ENCODE results near the gene PLEKHG3. TPM values are rescaled to one million over a fixed set of nuclear protein-coding genes. Genes with fewer than 3 reads are reported as not detected.

PLEKHG3 gene
- polyA plus RNA-seq, 3 donors, result 89.0 to 107 (median 95.4) TPM

DNA sequence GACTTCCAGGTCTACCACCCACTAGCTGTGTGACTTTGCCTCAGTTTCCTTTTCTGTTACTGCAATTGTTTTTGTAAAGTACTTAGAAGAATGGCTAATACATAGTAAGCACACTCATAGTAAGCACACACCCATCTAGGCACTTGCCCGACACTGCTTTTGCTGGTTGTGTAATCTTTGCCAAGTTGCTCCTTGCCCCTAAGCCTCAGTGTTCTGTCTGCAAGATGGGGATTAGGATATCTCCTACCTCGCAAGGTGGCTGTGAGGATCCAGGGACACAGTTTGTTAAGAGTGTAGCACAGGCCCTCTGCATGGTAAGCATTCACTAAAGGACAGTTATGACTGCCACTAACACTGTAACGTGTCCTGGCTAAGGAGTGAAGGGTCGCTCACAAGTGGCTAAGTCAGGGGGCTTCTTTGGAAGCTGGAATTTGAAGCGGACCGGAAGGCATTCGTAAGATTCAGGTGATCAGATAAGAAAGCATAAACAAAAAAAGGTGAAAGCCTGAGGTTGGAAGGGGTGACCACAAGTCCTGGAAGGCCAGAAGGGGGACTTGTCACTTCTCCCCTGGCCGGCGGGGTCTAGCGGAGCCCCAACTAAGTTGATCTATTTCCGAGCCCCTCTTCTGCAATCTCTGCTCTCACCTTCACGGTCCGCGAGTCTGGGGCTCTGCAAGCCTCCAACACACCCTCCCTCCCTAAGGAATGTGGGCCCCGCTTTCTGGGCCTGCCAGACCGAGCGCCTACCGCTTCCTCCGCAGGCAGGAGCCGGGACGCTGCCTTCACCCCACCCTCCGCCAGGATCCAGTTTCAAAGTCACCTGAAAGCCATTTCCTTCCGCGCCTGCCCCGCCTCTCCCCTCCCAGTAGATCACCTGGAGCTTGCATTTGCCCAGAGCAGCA lies 1.5 kb upstream of the PLEKHG3 start:
- peak in 1 of 11 donors; percentile 59 for DNase-seq (ENCODE audit: extremely low read depth in 1 of 11, low read depth in 9 of 11, low spot score in 4 of 11)

DNA sequence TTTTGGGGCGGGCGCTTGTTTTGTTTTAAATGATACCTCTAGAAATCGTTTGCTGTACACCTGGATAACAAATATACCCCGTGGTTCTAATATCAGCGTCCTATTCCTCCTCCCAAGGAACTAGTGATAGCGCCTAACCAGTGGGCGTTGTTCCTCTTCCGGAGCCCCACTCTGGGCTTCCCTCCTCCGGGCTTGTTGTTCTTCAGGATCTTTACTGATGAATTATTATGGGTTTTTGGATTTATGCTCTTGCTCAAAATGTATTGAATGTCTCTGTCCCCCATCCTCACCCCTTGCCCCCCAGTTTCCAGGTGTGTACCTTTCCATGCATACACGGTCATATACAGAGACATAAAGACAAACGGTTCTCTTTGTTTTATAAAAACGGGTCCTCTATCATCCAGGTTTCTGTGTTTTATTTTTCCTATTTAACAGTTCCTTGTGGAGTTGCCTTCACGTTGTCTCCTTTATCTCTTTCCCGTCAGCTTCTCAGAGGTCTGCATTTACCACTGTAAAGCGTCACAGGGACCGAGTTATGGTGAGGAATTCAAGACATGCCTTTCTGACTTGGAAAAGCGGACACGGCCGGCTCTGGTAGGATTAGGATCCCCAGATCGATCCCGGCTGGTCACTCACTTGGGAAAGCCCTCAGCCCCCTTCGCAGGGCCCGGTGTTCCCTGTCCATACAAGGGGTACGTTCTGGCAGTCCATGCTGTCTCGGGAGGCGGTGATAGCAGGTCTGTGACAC lies 655 bp upstream of the PLEKHG3 start:
- no peak for DNase-seq (ENCODE audit: extremely low read depth in 1 of 11, low read depth in 9 of 11, low spot score in 4 of 11)

DNA sequence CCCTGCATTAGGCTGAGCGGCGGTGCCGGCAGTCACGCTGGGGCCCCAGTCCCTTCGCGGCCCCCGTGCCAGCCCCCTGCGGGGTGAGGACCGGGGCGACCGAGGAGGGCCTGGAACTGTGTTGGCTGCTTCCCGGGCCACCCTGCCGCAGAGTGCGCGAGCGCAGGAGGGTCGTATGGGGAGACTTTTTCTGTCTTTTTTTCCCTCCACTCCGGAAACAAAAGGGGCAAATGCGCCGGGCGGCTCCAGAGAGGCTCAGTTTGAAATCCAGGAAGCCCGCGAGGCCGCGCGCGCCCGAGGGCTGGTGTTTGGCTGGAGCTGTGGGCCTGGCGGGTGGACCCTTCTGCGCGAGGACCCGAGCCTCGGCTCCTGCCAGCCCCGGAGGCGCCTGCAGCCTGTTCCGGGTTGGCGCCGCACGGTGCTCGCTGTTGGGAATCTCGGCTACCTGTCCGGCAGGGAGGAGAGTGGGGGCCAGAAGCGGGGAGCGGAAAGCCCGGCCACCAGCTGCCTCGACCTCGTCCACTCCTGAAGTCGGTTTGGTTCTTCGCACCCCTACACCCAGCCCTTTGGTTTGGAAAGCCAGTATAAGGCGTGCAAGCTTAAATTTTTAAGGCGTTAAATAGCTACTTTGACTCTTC lies 638 bp downstream of the PLEKHG3 start:
- DNase-seq (ENCODE audit: extremely low read depth in 1 of 11, low read depth in 9 of 11, low spot score in 4 of 11), result no peak

DNA sequence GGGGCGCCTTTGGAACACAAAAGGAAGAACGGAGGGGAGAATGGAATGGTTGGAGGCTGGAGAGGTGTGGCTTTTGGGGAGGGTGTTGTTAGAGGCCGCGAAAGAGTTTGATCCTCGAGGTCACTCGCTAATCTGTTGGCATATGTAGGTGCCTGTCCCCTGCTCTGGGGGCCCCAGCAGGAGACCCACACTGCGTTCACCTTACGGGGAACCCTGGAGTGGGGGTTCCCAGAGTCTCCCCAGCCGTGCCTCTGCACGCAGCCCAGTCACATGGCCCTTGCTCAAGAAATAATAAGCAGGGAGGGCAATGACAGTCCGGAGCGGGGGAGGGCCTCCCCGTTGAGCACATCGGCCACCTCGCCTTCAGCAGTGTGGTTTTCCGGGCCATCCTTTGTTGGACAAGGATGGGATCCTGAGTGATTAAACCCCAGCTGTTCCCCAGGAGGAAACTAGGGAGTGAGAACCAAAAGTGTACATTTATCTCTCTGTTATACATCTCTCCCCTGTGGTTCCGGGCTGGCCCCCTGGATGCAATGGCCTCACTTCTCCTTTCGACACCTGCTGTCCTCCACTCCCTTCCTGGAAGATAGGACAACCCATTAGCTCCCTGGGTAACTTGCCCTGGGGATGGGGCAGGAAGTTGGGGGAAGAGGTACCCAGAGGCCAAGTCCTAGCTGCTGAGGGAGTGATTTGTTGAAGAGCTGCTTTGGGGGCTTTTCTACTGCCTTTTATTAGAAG lies 1.3 kb downstream of the PLEKHG3 start:
- no peak for DNase-seq (ENCODE audit: extremely low read depth in 1 of 11, low read depth in 9 of 11, low spot score in 4 of 11)

DNA sequence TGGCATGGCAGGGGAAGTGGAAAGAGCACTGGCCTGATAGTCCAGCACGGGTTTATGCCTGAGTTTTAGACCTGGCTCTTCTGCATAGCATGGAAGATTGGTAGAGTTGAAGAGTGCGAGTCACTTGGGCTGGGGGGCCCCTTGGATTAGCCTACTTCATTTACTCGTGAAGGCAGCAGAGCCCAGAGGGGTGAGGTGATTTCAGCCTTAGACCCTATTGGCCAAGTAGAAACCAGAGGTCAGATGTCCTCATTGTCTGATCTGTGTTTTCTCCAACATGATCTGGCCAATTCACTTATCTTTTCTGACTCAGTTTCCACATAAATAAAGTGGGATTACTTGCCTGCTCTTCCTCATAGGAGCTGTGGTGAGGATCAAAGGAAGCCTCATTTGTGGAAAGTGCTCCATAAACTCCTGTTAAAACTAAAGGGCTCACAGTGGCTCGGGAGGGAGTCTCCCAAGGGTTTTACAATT lies 1.9 kb downstream of the PLEKHG3 start:
- DNase-seq (ENCODE audit: extremely low read depth in 1 of 11, low read depth in 9 of 11, low spot score in 4 of 11), result no peak

DNA sequence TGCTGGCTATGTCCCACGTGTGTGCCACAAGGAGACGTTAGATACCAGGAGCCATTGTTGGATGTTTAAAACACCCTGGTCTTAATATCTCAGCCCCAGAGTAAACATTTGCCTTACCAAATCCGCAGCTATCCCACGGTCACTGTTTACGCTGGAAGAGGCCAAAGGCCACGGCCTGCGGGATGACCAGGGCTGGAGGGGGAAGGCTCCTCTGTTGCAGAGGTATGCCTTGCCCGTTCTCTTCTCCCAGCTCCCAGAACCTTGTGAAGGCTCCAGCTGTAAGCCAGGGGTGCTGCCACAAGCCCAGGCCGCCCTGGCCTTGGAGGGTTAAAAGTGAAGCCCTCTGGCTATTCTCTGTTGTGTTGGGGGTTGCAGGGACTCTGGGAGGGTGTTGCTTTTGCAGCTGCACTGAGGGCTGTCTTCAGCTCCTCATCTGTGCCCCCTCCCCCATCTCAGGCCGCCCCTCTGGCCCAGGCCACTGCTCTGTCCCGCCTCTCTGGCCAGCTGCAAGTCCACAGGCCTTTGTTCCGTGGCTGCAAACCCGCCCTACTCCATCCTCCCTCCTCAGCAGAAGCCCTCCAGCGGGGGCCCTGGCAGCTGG lies 2.5 kb downstream of the PLEKHG3 start:
- DNase-seq (ENCODE audit: extremely low read depth in 1 of 11, low read depth in 9 of 11, low spot score in 4 of 11), result no peak

DNA sequence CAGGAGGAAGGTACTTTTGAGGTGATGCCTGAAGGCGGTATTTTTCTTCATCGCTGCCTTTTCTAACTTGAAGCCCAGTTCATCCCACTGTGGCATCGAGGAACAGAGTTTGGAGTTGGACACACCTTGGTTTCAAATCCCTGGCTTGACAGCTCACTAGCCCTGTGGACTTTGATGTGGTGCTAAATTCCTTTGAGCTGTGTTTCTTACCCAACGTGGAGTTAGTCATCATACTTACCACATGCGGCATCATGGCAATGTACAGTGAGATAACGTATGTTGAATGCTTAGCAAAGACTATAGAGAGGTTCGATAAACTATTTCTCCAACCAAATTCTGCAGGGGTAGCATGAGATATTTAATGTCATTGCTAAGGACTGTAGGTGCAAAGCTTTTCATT lies 3.4 kb downstream of the PLEKHG3 start:
- no peak for DNase-seq (ENCODE audit: extremely low read depth in 1 of 11, low read depth in 9 of 11, low spot score in 4 of 11)

DNA sequence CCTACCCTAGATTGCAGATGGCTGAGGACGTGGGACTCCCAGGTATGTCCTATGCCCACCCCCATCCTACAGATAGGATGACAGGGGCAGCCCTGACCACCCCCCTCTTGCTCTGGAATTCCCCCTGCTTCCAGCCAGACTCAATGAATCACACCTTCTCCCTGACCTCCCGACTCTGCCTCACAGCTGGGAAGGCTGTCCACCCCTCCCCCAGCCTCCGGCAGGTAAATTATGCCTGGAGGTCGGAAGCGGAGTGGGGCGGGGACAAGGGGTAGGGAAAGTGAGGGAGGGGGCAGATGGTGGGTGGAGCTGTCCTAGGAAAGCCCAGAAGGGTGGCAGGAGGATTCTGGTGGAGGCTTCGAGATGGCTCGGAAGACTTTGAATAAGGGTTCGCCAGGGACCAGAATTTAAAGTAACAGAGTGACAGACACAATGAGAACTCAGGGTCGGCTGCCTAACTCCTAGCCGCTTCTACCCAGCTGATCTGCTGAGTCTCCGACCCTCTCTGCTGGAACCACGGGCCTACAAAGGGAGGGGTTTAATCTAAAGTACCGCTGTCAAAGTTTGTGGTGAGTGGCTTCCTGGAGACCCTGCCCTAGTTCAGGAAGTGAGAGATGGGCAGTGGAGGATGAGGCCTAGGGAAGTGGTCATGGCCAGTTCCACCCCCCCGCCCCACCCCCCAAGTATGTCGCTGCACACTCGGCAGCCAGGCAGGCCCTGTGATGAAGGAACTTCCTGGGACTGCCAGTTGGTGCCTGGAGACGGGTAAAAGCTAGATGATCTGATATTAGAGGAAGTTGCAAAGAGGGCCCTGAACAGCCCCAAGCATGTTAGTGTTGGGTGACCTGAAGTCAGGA lies 4.2 kb downstream of the PLEKHG3 start:
- no peak for DNase-seq (ENCODE audit: extremely low read depth in 1 of 11, low read depth in 9 of 11, low spot score in 4 of 11)

DNA sequence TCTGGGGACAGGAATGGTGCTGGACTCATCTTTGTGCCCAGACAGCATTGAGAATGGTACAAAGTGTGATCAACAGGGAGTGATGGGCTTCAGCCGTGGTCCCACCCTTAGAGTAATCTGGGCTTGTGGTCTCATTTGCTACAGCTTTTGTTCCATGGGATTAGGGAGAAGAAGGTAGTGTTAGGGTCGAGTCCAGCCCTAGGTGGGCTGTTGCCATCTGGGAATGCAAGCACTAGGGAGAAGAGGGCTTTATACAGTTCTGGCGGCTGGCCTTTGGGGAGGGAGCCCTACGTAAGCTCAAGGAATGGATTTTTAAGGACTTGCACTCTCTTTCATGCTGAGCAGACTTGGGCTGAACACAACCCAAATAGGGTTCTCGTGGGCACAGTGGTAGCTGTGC lies 4.9 kb downstream of the PLEKHG3 start:
- no peak for DNase-seq (ENCODE audit: extremely low read depth in 1 of 11, low read depth in 9 of 11, low spot score in 4 of 11)

DNA sequence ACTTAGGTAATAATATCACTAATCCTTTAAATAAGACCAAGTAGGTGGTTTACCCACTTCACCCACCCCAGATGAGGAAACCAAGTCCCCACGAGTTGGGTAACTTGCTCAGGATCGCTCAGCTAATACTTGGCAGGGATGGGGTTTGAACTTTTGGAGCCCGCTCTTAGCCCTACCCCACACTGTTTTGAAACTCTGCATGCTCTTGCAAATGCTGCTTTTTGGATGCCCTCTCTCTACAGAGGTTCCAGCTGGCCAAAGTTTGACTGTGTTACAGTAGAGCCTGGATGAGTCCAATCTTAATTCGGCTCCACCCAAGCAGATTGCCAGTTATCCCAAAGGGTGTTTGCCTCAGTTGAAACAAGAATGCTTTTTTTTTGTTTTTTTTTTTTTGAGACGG lies 6.8 kb downstream of the PLEKHG3 start:
- no peak for DNase-seq (ENCODE audit: extremely low read depth in 1 of 11, low read depth in 9 of 11, low spot score in 4 of 11)

DNA sequence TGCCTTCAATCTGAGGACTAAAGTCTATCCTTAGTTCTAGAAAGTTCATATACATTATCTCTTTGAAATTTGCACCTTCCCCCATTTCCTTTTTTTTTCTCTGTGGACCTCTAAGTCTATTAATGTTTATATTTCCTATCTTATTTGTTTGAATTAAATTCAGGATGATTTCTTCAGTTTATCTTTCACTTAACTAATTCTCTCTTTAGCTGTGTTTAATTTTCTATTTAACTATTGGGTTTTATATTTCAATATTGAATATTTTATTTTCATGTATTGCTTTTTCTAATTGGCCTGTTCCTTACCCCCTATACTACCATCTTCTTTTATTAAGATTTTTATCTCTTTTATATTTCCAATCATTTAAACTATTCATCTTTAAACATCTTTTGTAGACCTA lies 9.5 kb downstream of the PLEKHG3 start:
- DNase-seq (ENCODE audit: extremely low read depth in 1 of 11, low read depth in 9 of 11, low spot score in 4 of 11), result no peak

DNA sequence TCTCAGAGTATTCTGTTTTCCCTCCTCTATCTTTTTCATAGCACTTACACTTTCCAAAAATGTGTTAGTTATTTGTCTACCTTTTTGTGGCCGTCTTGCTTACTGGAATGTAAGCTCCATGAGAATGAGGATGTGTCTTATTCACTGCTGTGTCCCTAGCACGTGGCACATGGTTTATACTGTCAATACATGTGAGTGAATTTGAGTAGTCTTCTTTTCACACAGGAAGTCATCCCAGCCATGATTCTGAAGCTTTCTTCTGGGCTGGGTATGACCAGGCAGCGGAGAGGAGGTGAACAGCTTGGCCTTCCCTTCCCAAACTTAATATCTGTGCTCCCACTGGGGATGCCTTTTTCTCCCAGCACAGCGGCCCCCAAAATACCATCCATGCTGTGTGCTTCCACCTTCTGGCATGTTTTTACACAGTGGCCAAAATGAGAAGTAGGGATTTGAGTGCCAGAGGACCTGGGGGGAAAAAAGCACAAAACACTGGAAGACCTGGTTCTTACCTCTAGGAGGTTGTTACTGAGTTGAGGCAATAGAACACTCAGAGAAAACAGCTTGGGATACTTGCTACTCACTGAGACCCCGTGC lies 10.3 kb downstream of the PLEKHG3 start:
- DNase-seq (ENCODE audit: extremely low read depth in 1 of 11, low read depth in 9 of 11, low spot score in 4 of 11), result no peak

DNA sequence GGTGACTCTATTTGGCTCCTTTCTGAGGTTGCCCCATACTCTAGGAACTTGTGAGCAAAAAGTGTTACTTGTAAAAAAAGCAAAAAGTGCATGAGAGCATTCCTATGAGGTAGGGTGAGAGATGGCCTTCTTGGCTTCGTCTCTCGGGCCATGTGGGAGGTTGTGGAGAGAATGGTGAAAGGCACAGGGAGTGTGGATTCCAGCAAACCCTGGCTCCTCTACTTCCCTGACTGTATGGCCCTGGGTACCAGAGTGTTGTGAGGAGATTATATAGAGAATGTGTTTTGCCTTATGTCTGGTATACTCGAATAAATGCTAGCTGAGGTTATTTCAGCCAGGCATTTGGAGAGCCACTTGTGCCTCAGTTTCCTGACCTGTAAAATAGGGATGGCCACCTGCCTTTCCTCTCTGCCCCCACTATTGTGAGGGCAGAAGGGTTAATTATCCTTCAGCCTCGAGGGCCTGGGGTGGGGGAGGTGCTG lies 11.0 kb downstream of the PLEKHG3 start:
- DNase-seq (ENCODE audit: extremely low read depth in 1 of 11, low read depth in 9 of 11, low spot score in 4 of 11), result no peak

DNA sequence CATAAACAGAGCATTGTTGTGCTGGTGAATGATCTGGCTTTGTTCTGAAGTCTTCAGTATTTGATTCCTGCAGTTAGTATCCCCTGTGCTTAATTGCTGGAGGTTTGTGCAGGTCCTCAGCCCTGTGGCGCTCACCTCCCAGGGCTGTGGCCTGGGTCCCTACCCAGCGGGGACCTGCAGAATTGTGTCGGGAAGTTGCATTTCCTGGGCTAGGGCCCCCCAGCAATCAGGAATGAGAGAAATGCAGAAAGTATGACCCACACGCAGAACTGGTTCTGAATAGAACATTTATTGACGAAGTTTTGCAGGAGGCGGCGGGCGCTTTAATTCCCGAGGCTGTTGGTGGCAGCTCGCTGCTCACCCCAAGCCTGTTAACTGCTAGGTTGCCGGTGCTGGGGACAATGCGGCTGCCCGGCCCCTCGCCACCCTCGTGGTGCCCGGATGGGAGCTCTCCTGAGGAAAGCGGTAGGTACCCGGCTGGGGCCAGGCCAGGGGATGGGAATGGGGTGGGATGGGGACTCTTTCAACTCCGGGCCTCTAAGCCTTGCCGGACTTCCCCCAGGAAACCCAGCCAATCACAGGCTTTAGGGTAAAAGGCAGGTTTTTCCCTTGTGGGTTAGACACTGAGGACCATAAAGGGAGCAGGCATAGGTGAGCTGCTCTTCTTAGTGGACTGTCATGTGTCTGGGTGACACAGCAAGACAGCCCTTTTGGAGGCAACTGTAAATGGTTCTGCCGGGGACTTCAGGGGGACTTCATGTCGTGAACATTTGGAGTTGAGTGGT lies 11.6 kb downstream of the PLEKHG3 start:
- DNase-seq (ENCODE audit: extremely low read depth in 1 of 11, low read depth in 9 of 11, low spot score in 4 of 11), result no peak

DNA sequence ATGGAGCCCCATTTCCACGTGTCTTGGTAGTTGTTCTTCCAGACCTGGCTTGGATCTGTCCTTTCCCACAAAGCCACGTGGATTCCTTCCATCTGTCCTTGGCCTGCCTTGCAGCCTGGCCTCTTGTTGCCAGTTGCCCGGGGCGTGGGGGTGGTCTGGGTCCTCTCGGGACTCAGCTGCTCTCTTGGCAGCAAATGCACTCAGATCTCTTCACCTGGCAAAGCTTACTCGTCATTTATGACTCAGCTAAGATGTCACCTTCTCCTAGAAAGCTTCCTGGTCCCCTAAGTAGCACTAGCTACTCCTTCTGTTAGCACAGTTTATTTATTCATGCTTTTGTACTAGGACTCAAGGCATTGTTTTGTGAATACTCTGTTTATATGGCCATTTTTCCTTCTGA lies 13.6 kb downstream of the PLEKHG3 start:
- no peak for DNase-seq (ENCODE audit: extremely low read depth in 1 of 11, low read depth in 9 of 11, low spot score in 4 of 11)

DNA sequence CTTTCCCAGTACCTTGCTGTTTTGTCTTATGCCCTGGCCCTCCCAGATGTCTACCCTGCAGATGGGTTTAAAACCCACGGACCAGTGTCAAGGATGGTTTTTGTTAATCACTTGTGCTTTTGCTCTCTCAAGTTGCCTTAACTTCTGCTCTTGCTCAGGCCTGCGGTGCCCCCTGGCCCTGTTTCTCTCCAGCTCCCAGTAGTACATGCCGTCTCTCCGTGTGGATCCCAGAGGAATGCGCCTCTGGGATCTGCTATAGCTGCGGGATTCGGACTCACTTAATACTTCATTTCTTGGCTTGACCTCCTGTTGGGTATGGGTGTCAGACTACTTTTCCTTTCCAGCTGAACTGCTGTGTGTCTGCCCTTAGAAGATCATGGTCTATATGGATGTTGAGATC lies 14.5 kb downstream of the PLEKHG3 start:
- DNase-seq (ENCODE audit: extremely low read depth in 1 of 11, low read depth in 9 of 11, low spot score in 4 of 11), result no peak

DNA sequence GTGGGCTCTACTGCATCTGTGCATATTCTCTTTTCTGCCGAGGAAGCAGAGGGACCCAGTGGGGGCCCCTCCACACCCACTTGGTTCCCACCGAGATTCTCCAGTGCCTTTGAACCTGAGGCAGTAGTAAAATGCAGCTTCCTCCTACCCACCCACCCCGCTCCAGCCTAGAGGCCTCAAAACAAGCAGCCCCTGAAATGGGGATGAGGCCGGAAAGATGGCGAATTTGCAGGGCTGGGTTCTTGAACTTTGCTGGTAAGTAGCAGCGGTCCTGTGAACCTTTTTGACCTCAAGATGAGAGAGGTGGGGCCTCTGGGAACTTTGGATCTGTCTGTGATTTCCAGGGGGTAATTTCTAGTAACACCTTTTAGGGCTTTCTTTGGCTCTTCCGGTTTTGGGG lies 15.4 kb downstream of the PLEKHG3 start:
- DNase-seq (ENCODE audit: extremely low read depth in 1 of 11, low read depth in 9 of 11, low spot score in 4 of 11), result no peak

Data from renal cortex interstitium (tissue), 11 donors.